ENCODE results near the gene MOB2. TPM values are rescaled to one million over a fixed set of nuclear protein-coding genes. Genes with fewer than 3 reads are reported as not detected.

Gene MOB2
- total RNA-seq, 1 donor from 2014 or later: 26.9 TPM

DNA sequence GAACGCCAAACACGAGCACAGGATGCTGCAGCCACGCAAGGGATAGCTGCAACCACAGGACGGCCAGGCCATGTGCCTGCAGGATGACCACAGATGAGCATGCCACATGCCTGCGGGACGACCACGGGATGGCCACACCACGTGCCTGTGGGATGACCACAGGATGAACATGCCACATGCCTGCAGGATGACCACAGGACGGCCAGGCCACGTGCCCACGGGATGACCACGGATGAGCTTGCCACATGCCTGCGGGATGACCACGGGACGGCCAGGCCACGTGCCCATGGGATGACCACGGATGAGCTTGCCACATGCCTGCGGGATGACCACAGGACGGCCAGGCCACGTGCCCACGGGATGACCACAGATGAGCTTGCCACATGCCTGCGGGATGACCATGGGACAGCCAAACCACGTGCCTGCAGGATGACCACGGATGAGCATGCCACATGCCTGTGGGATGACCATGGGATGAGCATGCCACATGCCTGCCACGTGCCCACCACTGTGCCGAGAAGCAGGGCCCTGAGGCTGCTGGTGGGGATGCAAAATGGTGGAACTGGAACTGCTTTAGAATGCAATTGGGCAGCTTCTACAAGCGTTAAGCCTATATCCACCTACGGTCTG is 12.8 kb upstream of the MOB2 start:
- TF ChIP-seq, protein P1, sequence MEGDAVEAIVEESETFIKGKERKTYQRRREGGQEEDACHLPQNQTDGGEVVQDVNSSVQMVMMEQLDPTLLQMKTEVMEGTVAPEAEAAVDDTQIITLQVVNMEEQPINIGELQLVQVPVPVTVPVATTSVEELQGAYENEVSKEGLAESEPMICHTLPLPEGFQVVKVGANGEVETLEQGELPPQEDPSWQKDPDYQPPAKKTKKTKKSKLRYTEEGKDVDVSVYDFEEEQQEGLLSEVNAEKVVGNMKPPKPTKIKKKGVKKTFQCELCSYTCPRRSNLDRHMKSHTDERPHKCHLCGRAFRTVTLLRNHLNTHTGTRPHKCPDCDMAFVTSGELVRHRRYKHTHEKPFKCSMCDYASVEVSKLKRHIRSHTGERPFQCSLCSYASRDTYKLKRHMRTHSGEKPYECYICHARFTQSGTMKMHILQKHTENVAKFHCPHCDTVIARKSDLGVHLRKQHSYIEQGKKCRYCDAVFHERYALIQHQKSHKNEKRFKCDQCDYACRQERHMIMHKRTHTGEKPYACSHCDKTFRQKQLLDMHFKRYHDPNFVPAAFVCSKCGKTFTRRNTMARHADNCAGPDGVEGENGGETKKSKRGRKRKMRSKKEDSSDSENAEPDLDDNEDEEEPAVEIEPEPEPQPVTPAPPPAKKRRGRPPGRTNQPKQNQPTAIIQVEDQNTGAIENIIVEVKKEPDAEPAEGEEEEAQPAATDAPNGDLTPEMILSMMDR (conservative IDR thresholded peaks at IDR 0.05; ENCODE audit: low read depth, low read length): no peak
- DNase-seq (ENCODE audit: low read depth): no peak
- H3K4me3 ChIP-seq (ENCODE audit: low read depth, low read length): no peak overlapping the region

GRCh38 chr11:1498262-1498661 is 11.7 kb upstream of the MOB2 start:
- TF ChIP-seq, protein P1 (conservative IDR thresholded peaks at IDR 0.05; ENCODE audit: low read depth, low read length): no peak
- DNase-seq (ENCODE audit: low read depth): no peak
- H3K4me3 ChIP-seq (ENCODE audit: low read depth, low read length): no peak overlapping the region

DNA sequence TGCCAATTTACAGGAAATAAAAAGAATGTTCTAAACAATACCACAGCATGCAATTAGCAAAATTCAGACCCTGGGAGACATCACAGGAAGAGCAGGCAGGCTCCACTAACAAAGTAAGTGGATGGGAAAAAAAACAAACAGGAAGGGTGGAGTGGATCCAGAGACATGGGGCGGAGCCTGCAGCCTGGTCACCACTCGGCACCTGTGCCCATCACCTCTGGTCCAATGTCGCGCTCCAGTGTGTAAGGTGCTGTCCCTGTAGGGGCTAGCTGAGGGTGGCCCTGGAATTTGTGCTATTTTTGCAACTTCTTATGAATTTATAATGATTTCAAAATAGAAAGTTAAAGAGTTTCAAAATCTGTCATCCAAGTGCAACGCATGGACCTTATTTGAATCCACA is 11.0 kb upstream of the MOB2 start:
- no peak for DNase-seq (ENCODE audit: low read depth)
- TF ChIP-seq, protein P1 (conservative IDR thresholded peaks at IDR 0.05; ENCODE audit: low read depth, low read length): no peak
- no peak overlapping the region for H3K4me3 ChIP-seq (ENCODE audit: low read depth, low read length)

DNA sequence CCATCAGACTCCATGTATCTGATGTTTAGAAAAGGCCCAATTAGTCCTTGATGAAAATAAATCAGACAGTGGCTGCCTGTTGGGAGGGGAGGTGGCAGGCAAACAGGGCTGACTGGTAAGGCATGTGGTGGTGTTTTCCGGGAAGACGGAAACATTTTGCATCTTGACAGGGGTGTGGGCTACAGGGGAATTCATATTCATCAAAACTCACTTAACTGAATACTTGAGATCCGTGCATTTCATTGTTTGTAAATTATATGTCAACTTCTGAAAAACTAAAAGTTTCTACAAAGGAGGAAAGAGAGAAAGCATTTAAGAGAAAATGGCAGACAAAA is 10.1 kb upstream of the MOB2 start:
- TF ChIP-seq, protein P1 (conservative IDR thresholded peaks at IDR 0.05; ENCODE audit: low read depth, low read length): no peak
- H3K4me3 ChIP-seq (ENCODE audit: low read depth, low read length): no peak overlapping the region
- DNase-seq (ENCODE audit: low read depth): no peak

- no peak overlapping the region for H3K4me3 ChIP-seq (ENCODE audit: low read depth, low read length)
- DNase-seq (ENCODE audit: low read depth): no peak
- TF ChIP-seq, protein P1 (conservative IDR thresholded peaks at IDR 0.05; ENCODE audit: low read depth, low read length): no peak
Observed at GRCh38 chr11:1496091-1496760, 9.6 kb upstream of the MOB2 start.

- TF ChIP-seq, protein P1 (conservative IDR thresholded peaks at IDR 0.05; ENCODE audit: low read depth, low read length): no peak
- no peak overlapping the region for H3K4me3 ChIP-seq (ENCODE audit: low read depth, low read length)
- DNase-seq (ENCODE audit: low read depth): no peak
Observed at GRCh38 chr11:1494650-1495049, 8.1 kb upstream of the MOB2 start.
